OCI-LY1 (cell line): ENCODE results near the gene KCTD3.

Experiments
- EZH2 ChIP-seq: fragments of 200-600 bp; sonication (generic), shearing (Covaris generic); IDR thresholded peaks from 2 replicates; pipeline ENCODE4 v1.8.0; 2017; ENCODE audit warnings: borderline replicate concordance, mixed run types, mild to moderate bottlenecking, antibody characterized with exemption, low read length, moderate library complexity, mixed read lengths
- TF ChIP-seq, protein P1 (sequence below): fragments of 200-600 bp; sonication (generic), shearing (Covaris generic); IDR thresholded peaks from 2 replicates; pipeline ENCODE4 v1.5.1; 2017; ENCODE audit warnings: mild to moderate bottlenecking, antibody characterized with exemption, low read length, moderate library complexity, mixed read lengths

- TF ChIP-seq, protein P1, sequence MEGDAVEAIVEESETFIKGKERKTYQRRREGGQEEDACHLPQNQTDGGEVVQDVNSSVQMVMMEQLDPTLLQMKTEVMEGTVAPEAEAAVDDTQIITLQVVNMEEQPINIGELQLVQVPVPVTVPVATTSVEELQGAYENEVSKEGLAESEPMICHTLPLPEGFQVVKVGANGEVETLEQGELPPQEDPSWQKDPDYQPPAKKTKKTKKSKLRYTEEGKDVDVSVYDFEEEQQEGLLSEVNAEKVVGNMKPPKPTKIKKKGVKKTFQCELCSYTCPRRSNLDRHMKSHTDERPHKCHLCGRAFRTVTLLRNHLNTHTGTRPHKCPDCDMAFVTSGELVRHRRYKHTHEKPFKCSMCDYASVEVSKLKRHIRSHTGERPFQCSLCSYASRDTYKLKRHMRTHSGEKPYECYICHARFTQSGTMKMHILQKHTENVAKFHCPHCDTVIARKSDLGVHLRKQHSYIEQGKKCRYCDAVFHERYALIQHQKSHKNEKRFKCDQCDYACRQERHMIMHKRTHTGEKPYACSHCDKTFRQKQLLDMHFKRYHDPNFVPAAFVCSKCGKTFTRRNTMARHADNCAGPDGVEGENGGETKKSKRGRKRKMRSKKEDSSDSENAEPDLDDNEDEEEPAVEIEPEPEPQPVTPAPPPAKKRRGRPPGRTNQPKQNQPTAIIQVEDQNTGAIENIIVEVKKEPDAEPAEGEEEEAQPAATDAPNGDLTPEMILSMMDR = no peak
- TF ChIP-seq EZH2 = no peak
Measured at GRCh38 chr1:215523906-215524305, 43.2 kb upstream of the KCTD3 start.
